Astrocyte of the spinal cord (primary cell): ENCODE measurements around the gene MFAP2.

Experiments
- DNase-seq: peaks from one replicate; pipeline ENCODE4 v3.0.0; 2011; ENCODE audit warnings: low read depth, low spot score
- H3K4me3 ChIP-seq: 2 replicates; pipeline ENCODE4 v1.5.1; 2011; ENCODE audit warnings: low read depth, mild to moderate bottlenecking, low read length, moderate library complexity
- in situ Hi-C: cut with HindIII; loops from 2 replicates; pipeline ENCODE4 v1.10.0; 2017; ENCODE audit warnings: low sequenced_read_pairs
- TF ChIP-seq, protein P1 (sequence below): IDR thresholded peaks from 2 replicates; pipeline ENCODE4 v1.5.1; 2012; ENCODE audit warnings: low read depth, mild to moderate bottlenecking, low read length, inconsistent platforms

Gene MFAP2

GRCh38 chr1:16978567-16979474 is 1.6 kb downstream of the MFAP2 start:
- TF ChIP-seq, protein P1, sequence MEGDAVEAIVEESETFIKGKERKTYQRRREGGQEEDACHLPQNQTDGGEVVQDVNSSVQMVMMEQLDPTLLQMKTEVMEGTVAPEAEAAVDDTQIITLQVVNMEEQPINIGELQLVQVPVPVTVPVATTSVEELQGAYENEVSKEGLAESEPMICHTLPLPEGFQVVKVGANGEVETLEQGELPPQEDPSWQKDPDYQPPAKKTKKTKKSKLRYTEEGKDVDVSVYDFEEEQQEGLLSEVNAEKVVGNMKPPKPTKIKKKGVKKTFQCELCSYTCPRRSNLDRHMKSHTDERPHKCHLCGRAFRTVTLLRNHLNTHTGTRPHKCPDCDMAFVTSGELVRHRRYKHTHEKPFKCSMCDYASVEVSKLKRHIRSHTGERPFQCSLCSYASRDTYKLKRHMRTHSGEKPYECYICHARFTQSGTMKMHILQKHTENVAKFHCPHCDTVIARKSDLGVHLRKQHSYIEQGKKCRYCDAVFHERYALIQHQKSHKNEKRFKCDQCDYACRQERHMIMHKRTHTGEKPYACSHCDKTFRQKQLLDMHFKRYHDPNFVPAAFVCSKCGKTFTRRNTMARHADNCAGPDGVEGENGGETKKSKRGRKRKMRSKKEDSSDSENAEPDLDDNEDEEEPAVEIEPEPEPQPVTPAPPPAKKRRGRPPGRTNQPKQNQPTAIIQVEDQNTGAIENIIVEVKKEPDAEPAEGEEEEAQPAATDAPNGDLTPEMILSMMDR = no peak
- H3K4me3 ChIP-seq = peak overlapping the region; percentile 79
- peak; percentile 95 for DNase-seq
- in situ Hi-C loops = no loop called here

- in situ Hi-C loops = no loop called here
- peak overlapping the region; percentile 79 for H3K4me3 ChIP-seq
- TF ChIP-seq, protein P1 = no peak
- no peak for DNase-seq
Observed at GRCh38 chr1:16978139-16978538, 2.3 kb downstream of the MFAP2 start.

DNA sequence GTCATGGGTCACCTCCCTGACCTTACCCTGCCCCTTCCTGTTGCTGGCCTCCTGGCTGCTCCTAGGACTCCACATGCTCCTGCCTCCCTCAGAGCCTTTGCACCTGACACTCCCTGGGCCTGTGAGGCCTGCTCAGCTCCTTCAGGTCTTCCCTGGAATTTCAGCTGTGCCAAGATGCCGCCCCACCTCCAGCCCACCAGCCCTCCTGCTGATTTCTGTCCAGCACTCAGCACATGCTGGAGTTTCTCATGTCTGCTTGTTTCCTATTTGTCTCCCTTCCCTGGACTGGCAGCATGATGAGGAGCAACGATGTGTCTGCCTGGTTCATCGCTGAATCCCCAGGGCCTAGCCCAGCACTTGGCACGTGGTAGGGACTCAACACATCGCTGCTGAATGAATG is 3.0 kb downstream of the MFAP2 start:
- no peak overlapping the region for H3K4me3 ChIP-seq
- no peak for DNase-seq
- TF ChIP-seq, protein P1 = no peak
- in situ Hi-C loops = no loop called here

- TF ChIP-seq, protein P1 = no peak
- in situ Hi-C loops = no loop called here
- DNase-seq = no peak
- H3K4me3 ChIP-seq = no peak overlapping the region
Observed at GRCh38 chr1:16976966-16977365, 3.5 kb downstream of the MFAP2 start.

DNA sequence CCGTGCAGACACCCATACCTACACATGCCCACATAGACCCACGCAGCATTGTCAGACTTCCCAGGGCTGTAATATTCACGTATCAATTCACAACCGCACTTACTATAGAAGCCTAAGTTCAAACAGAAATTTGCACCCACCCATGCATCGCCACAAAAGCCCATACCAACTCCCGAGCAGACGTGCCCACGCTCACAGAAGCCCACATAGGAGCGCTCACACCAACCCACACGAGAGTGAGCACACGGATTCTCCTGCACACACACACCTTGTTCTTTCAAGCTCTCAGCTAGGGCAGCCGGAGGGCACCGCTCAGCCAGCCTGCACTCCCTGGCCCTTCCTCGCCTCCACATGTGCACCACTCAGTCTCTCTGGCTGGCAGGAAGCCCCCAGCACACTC is 4.6 kb downstream of the MFAP2 start:
- TF ChIP-seq, protein P1 = no peak
- in situ Hi-C loops = no loop called here
- no peak for DNase-seq

DNA sequence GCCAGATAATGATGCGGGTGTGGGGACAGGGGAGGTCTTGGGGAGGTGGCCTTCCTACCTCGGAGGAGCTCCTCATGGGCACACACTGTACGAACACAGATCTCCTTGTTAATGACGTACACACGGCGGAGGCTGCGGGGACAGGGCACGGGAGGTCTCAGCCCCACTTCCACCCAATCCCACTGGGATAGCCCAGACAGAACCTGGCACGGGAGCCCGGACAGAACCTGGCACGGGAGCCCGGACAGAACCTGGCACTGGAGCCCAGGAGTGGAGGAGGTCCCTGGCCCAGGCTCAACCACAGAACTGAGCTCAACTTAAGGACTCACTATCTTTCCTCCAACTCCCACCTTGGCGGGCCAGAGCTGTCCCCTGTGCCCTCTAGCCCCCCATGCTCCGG is 5.2 kb downstream of the MFAP2 start:
- no peak for DNase-seq
- in situ Hi-C loops = no loop called here

More for the DNA sequence above, 4.6 kb downstream of the MFAP2 start:
- no peak overlapping the region for H3K4me3 ChIP-seq

More for the DNA sequence above, 5.2 kb downstream of the MFAP2 start:
- TF ChIP-seq, protein P1 = no peak
- H3K4me3 ChIP-seq = no peak overlapping the region
